Suppressor macrophage (primary cell): Measurements from ENCODE around the gene USP7.
"Not testable (repeated sequence)": the region's sequence is repeated elsewhere in the genome, so short reads cannot be mapped to it uniquely, and the experiment has no call there.

ENCODE experiments used
- DNase-seq, 4 experiments: peaks; one replicate each; pipeline ENCODE4 v3.0.0-alpha.2; 2020 to 2022

The USP7 gene

DNA sequence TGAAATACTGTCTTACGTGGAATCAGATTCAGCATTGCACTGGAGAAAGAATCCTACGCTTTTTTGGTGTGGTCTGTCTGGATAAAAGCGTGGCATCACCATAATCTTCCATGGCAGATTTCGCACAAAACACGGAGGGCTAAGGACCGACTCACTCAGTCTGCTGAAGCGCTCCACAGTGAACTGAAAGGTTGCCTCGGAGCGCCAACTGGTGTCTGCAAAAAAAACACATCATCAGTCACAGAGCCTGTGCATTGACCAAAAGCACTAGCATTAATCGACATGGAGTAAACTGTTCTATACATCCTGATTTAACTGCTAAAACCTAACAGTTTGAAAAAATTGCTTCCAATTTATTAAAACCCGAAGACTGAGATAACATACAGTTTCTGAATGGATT lies 40.5 kb downstream of the USP7 start:
- no peak for DNase-seq

- no peak for DNase-seq
Observed at GRCh38 chr16:8921347-8921984, 42.2 kb downstream of the USP7 start.

- no peak for DNase-seq
Observed at GRCh38 chr16:8920645-8921346, 42.9 kb downstream of the USP7 start.

GRCh38 chr16:8919934-8920462 lies 43.7 kb downstream of the USP7 start:
- no peak for DNase-seq

- DNase-seq = no peak
Observed at GRCh38 chr16:8919089-8919933, 44.4 kb downstream of the USP7 start.

- not testable (repeated sequence) for DNase-seq
Observed at GRCh38 chr16:8917336-8917735, 46.4 kb downstream of the USP7 start.

GRCh38 chr16:8916541-8917225 lies 47.0 kb downstream of the USP7 start:
- no peak for DNase-seq

DNA sequence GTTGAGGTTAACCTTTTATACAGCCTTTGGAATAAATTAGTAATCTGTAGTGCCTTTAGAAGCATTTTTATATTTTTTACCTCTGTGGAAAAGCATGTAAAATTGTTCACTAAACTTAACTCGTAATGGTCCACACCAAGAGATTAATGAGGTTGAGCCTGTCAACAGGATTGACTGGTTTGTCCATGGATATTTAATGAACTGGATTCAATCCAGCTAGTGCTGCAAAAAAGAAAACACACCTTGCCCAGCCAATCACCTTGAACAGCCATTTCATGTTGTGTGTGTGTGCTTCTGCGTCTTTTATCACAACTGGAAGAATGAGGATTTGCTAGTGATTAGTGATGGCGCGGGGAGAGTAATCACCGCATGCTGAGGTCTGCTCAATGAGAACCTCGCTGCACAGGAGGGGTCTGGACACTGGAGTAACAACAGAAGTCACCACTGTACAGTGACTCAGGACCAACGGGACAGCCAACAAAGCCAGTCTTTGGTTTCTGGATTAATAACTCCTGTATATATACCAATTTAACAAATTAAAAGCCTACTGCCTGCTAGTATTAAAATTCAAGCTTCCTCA lies 47.9 kb downstream of the USP7 start:
- no peak for DNase-seq

- no peak for DNase-seq
Observed at GRCh38 chr16:8914098-8914497, 49.6 kb downstream of the USP7 start.

- DNase-seq = no peak
Observed at GRCh38 chr16:8912793-8913192, 50.9 kb downstream of the USP7 start.

DNA sequence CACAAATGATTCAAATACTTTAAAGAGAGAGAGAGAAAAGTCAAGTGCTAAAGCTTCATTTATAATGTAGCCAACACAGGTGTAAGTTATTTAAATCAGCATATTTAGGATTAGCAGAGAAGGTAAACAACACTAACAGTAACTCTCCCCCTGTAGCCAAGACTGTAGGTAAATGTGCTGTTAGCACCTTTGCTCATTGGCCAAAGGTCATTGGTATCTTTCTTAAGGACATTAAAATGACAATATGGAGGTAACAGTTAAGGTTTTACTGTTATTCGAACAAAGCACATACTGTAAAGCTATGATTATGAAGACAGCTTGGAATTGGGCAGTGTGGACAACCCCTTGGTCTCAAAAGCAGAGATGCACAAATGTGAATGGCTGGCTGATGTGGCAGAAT lies 52.9 kb downstream of the USP7 start:
- DNase-seq = no peak

GRCh38 chr16:8908810-8909468 lies 54.8 kb downstream of the USP7 start:
- peak in 1 of 4 experiments; percentile 32 for DNase-seq

GRCh38 chr16:8907096-8907495 lies 56.6 kb downstream of the USP7 start:
- DNase-seq = no peak

DNA sequence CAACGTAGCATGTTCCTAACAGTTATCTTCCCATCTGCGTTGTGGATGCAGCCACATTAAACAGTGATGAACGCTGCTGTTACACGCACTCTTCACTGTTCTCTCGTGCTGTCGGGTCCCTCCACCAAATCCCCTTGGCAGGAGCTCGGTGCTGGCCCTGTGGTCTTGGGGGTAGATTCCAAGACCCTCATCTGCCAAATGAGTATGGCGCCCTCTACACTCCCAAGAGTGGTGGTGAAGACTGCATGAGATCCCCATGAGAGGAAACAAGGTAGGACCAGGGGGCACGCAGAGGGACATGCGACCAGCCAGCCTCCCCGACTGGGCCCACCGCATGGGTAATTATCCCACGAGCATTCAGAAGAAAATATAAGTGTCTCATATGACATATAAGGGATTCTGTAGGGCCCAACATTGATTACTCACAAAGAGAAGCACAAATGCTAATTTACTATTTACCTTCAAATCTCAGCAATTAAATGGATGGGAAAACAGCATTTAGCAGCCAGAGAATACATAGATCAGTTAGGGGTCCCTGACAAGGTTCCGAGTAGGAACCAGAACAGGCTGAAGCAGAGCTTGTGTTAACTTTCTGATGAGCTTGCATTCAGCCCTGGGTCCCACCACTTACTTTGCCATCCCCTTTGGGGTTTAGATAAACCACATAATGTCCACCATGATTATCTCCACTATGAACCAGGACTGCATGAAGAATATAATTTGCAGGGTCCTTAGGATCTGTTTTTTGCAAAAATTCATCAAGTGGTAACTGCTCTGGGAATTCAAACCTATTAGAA lies 57.7 kb downstream of the USP7 start:
- DNase-seq = no peak

GRCh38 chr16:8905168-8905762 lies 58.4 kb downstream of the USP7 start:
- DNase-seq = peak in 3 of 4 experiments; percentile 17 to 52 (median 36)

GRCh38 chr16:8904018-8904430 lies 59.7 kb downstream of the USP7 start:
- no peak for DNase-seq

- DNase-seq = no peak
Observed at GRCh38 chr16:8903004-8903403, 60.7 kb downstream of the USP7 start.

- DNase-seq = no peak
Observed at GRCh38 chr16:8901320-8901861, 62.3 kb downstream of the USP7 start.

DNA sequence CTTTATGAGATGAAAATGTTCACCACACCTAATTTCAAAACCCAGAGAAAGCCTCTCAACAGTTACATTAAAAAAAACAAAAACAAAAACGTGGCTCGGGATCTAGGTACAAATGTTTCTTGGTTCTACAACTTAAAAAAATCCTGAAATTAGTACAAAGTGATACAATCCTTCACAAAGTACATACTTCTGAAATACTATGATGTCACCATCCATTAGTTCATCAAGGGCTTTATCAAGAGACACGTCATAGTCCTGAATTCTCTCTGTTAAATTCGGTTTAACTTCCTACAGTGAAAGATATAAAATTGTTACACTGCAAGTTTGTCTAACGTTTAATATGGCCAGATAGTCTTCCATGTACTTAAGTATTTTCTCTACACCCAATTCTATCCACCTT lies 63.4 kb downstream of the USP7 start:
- DNase-seq = no peak

GRCh38 chr16:8899709-8900317 lies 63.9 kb downstream of the USP7 start:
- DNase-seq = no peak
